HL-60 (cell line): ENCODE data around the gene SZT2.

Experiments used
- REST ChIP-seq: IDR thresholded peaks from 2 replicates; pipeline ENCODE4 v1.6.1; 2012; ENCODE audit warnings: low read depth; ENCODE audit not compliant: insufficient replicate concordance
- TF ChIP-seq, protein P1 (sequence below): IDR thresholded peaks from one replicate; pipeline ENCODE4 v1.5.1; 2011; ENCODE audit warnings: low read length, control low read depth, inconsistent platforms; ENCODE audit not compliant: insufficient read depth

DNA sequence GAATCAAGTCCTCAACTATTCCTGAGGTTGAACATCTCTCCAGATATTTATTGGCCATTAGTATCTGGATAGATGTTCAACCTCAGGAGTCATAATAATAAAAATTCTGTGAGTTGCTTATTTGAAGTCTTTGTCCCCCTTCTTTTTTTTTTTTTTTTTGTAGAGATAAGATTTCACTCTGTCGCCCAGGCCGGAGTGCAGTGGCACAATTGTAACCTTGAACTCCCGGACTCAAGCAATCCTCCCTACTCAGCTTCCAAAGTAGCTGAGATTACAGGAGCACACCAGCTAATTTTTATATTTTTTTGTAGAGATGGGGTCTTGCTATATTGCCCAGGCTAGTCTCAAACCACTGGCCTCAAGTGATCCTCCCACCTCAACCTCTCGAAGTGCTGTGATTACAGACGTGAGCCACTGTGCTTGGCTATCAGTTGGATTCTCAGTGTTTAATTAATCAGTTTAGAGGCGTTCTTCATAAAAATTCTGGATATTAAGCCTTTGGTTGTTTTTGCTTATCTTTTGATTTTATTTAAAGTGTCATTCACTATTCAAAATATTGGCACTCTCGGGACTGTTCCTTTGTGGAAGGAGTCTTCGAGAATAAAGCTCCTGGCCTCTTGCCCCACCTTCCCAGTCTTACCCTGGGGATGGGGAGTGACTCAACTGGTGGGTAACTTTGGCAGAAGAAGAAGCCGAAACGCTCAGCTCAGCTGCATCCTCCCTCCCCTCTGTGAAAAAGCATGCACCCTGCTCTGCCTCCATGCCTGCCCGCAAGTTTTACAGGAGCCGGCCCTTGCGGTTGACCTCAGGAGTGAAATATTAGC, 75.2 kb downstream of the SZT2 start:
- TF ChIP-seq, protein P1, sequence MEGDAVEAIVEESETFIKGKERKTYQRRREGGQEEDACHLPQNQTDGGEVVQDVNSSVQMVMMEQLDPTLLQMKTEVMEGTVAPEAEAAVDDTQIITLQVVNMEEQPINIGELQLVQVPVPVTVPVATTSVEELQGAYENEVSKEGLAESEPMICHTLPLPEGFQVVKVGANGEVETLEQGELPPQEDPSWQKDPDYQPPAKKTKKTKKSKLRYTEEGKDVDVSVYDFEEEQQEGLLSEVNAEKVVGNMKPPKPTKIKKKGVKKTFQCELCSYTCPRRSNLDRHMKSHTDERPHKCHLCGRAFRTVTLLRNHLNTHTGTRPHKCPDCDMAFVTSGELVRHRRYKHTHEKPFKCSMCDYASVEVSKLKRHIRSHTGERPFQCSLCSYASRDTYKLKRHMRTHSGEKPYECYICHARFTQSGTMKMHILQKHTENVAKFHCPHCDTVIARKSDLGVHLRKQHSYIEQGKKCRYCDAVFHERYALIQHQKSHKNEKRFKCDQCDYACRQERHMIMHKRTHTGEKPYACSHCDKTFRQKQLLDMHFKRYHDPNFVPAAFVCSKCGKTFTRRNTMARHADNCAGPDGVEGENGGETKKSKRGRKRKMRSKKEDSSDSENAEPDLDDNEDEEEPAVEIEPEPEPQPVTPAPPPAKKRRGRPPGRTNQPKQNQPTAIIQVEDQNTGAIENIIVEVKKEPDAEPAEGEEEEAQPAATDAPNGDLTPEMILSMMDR = no peak
- no peak for TF ChIP-seq REST
